HCT116 (cell line): ENCODE results near the gene ATG2B. TPM values are rescaled to one million over a fixed set of nuclear protein-coding genes. Genes with fewer than 3 reads are reported as not detected.

Experiments
- ATAC-seq: fragments of 200-7000 bp; cut with Tn5 transposase; 2 replicates; pipeline ENCODE4 v1.9.1; 2020; ENCODE audit warnings: mild to moderate bottlenecking, moderate library complexity
- BruUV-seq: library from RNA; stranded (reverse); fragments of 400-500 nt; replicated peaks from 2 replicates; lab custom pipeline; 2021; lab: Mats Ljungman, UMichigan
- CTCF ChIA-PET: fragments of 300-600 bp; sonication (Branson Sonifier 250); formaldehyde crosslinking; loops from one replicate; lab custom pipeline; 2021; ENCODE audit warnings: antibody characterized with exemption; lab: Charles Lee
- POLR2A ChIA-PET: fragments of 300-600, 350-600 bp; sonication (Branson Sonifier 250); formaldehyde crosslinking; loops from one replicate; lab custom pipeline; 2021; ENCODE audit warnings: antibody characterized with exemption; lab: Charles Lee
- RAD21 ChIA-PET, 2 experiments: fragments of 300-600 bp; sonication (Branson Sonifier 250); formaldehyde crosslinking; loops; one replicate each; lab custom pipeline; 2023; ENCODE audit warnings: low total read pairs in 2 of 2; ENCODE audit not compliant: uncharacterized antibody in 2 of 2, unreplicated experiment in 2 of 2, low non-redundant PET in 1 of 2; lab: Charles Lee
- DNase-seq: peaks from one replicate; pipeline ENCODE4 v3.0.0-alpha.2; 2010; ENCODE audit warnings: low read depth, low spot score
- H2AFZ ChIP-seq: fragments of 200-600 bp; shearing (Covaris generic), sonication (generic); 2 replicates; pipeline ENCODE4 v1.6.1; 2017; ENCODE audit warnings: low read depth, mixed run types, mixed read lengths, antibody characterized with exemption, low read length; ENCODE audit not compliant: poor library complexity, severe bottlenecking
- H3K27ac ChIP-seq: 2 replicates; pipeline ENCODE4 v1.5.1; 2012; ENCODE audit warnings: low read depth, low read length
- H3K27me3 ChIP-seq: fragments of 200-600 bp; sonication (generic); 2 replicates; pipeline ENCODE4 v1.6.1; 2016; ENCODE audit warnings: mixed run types, low read length, mixed read lengths; ENCODE audit not compliant: insufficient read depth
- H3K36me3 ChIP-seq, 2 experiments: fragments of 200-500 bp in 1 of 2; fragments of 200-600 bp in 1 of 2; sonication (Bioruptor generic) in 1 of 2; sonication (generic) in 1 of 2; 2 replicates each; pipeline versions ENCODE4 v1.5.1 to v1.6.1; 2014 to 2016; ENCODE audit warnings: low read length in 2 of 2, inconsistent platforms in 1 of 2, mixed read lengths in 1 of 2, mixed run types in 1 of 2; ENCODE audit not compliant: insufficient read depth in 2 of 2, control insufficient read depth in 1 of 2
- H3K4me1 ChIP-seq, 2 experiments: fragments of 200-600 bp in 1 of 2; sonication (generic) in 1 of 2; 2 replicates each; pipeline versions ENCODE4 v1.5.1 to v1.6.1; 2012 to 2017; ENCODE audit warnings: low read length in 2 of 2, inconsistent platforms in 1 of 2, mild to moderate bottlenecking in 1 of 2, mixed read lengths in 1 of 2, mixed run types in 1 of 2, moderate library complexity in 1 of 2; ENCODE audit not compliant: insufficient read depth in 2 of 2, control insufficient read depth in 1 of 2
- H3K4me2 ChIP-seq: fragments of 200-600 bp; sonication (generic); 2 replicates; pipeline ENCODE4 v1.6.1; 2017; ENCODE audit warnings: mixed run types, low read length, mixed read lengths
- H3K4me3 ChIP-seq, 2 experiments: fragments of 200-600 bp in 1 of 2; sonication (generic) in 1 of 2; replicated peaks in 1 of 2; 2 replicates each; pipeline ENCODE4 v1.5.1; 2011 to 2016; ENCODE audit warnings: low read length in 2 of 2, control low read depth in 1 of 2, low read depth in 1 of 2, mild to moderate bottlenecking in 1 of 2, mixed read lengths in 1 of 2, mixed run types in 1 of 2
- H3K79me2 ChIP-seq: fragments of 200-600 bp; sonication (generic); 2 replicates; pipeline ENCODE4 v1.6.1; 2017; ENCODE audit warnings: mild to moderate bottlenecking, mixed run types, low read length, moderate library complexity, mixed read lengths; ENCODE audit not compliant: insufficient read depth
- H3K9ac ChIP-seq: fragments of 200-600 bp; sonication (generic); 2 replicates; pipeline ENCODE4 v1.6.1; 2016; ENCODE audit warnings: low read length, mixed read lengths
- H3K9me2 ChIP-seq: fragments of 200-600 bp; sonication (generic), shearing (Covaris generic); 2 replicates; pipeline ENCODE4 v1.6.1; 2017; ENCODE audit warnings: mixed run types, mild to moderate bottlenecking, moderate library complexity; ENCODE audit not compliant: insufficient read depth
- H3K9me3 ChIP-seq, 2 experiments: fragments of 200-500 bp in 1 of 2; fragments of 200-600 bp in 1 of 2; sonication (Bioruptor generic) in 1 of 2; sonication (generic) in 1 of 2; 2 replicates each; pipeline ENCODE4 v1.6.1; 2014 to 2017; ENCODE audit warnings: low read length in 2 of 2, mixed read lengths in 2 of 2, inconsistent platforms in 1 of 2, low read depth in 1 of 2, mild to moderate bottlenecking in 1 of 2, mixed run types in 1 of 2, moderate library complexity in 1 of 2; ENCODE audit not compliant: control insufficient read depth in 1 of 2, insufficient read depth in 1 of 2
- H4K20me1 ChIP-seq: fragments of 200-600 bp; sonication (generic), shearing (Covaris generic); 2 replicates; pipeline ENCODE4 v1.6.1; 2017; ENCODE audit warnings: mixed run types, mild to moderate bottlenecking, moderate library complexity; ENCODE audit not compliant: insufficient read depth
- ATF3 ChIP-seq: IDR thresholded peaks from 2 replicates; pipeline ENCODE4 v1.6.1; 2012
- CBX3 ChIP-seq: IDR thresholded peaks from 2 replicates; pipeline ENCODE4 v1.6.1; 2012; ENCODE audit warnings: low read depth
- CEBPB ChIP-seq: IDR thresholded peaks from 2 replicates; pipeline ENCODE4 v1.6.1; 2012; ENCODE audit warnings: low read depth
- CTCF ChIP-seq, 3 experiments: fragments of 200-600 bp in 1 of 3; sonication (generic) in 1 of 3; IDR thresholded peaks in 2 of 3; conservative IDR thresholded peaks in 1 of 3; 2 replicates each; pipeline ENCODE4 v1.5.1; 2012 to 2017; ENCODE audit warnings: low read depth in 2 of 3, low read length in 2 of 3, antibody characterized with exemption in 1 of 3, borderline replicate concordance in 1 of 3, control low read depth in 1 of 3, mild to moderate bottlenecking in 1 of 3, mixed read lengths in 1 of 3, mixed run types in 1 of 3, moderate library complexity in 1 of 3; ENCODE audit not compliant: insufficient read depth in 1 of 3
- ELF1 ChIP-seq: IDR thresholded peaks from 2 replicates; pipeline ENCODE4 v1.6.1; 2012; ENCODE audit warnings: low read depth, borderline replicate concordance
- FOSL1 ChIP-seq: IDR thresholded peaks from 2 replicates; pipeline ENCODE4 v1.6.1; 2012; ENCODE audit warnings: low read depth
- JUND ChIP-seq: IDR thresholded peaks from 2 replicates; pipeline ENCODE4 v1.6.1; 2012
- MAX ChIP-seq: IDR thresholded peaks from 2 replicates; pipeline ENCODE4 v1.6.1; 2012
- POLR2A ChIP-seq: IDR thresholded peaks from 2 replicates; pipeline ENCODE4 v1.7.0; 2011; ENCODE audit warnings: borderline replicate concordance; ENCODE audit not compliant: insufficient read depth, insufficient read length; ENCODE audit errors: extremely low read depth
- POLR2AphosphoS5 ChIP-seq: IDR thresholded peaks from 2 replicates; pipeline ENCODE4 v1.6.1; 2011; ENCODE audit warnings: mild to moderate bottlenecking, low read depth, low read length, moderate library complexity
- RAD21 ChIP-seq: IDR thresholded peaks from 2 replicates; pipeline ENCODE4 v1.6.1; 2012; ENCODE audit warnings: low read depth, mild to moderate bottlenecking
- REST ChIP-seq: IDR thresholded peaks from 2 replicates; pipeline ENCODE4 v1.6.1; 2012; ENCODE audit warnings: low read depth
- SIN3A ChIP-seq: IDR thresholded peaks from 2 replicates; pipeline ENCODE4 v1.6.1; 2012; ENCODE audit warnings: low read depth
- SRF ChIP-seq: IDR thresholded peaks from 2 replicates; pipeline ENCODE4 v1.6.1; 2012; ENCODE audit warnings: low read depth
- TCF7L2 ChIP-seq: IDR thresholded peaks from 2 replicates; pipeline ENCODE4 v1.7.0; 2011; ENCODE audit warnings: borderline replicate concordance, inconsistent platforms; ENCODE audit not compliant: insufficient read depth, insufficient read length; ENCODE audit errors: extremely low read depth
- YY1 ChIP-seq: IDR thresholded peaks from 2 replicates; pipeline ENCODE4 v1.6.1; 2011; ENCODE audit warnings: low read length, low read depth, moderate library complexity, mild to moderate bottlenecking; ENCODE audit not compliant: insufficient replicate concordance; ENCODE audit errors: extremely low read depth
- ZBTB33 ChIP-seq: IDR thresholded peaks from 2 replicates; pipeline ENCODE4 v1.6.1; 2011; ENCODE audit warnings: mild to moderate bottlenecking, low read length, moderate library complexity; ENCODE audit not compliant: insufficient replicate concordance; ENCODE audit errors: extremely low read depth
- ZFX ChIP-seq: fragments of 450-650 bp; IDR thresholded peaks from 2 replicates; pipeline ENCODE4 v1.6.1; 2017
- ZNF274 ChIP-seq: fragments of 200-500 bp; sonication (Bioruptor generic); IDR thresholded peaks from 2 replicates; pipeline ENCODE4 v1.6.1; 2014; ENCODE audit warnings: mild to moderate bottlenecking, low read depth, low read length, inconsistent platforms
- intact Hi-C: fragments of 100-400 bp; cut with micrococcal nuclease; formaldehyde crosslinking; loops from 2 replicates; pipeline ENCODE4 v1.10.0; 2022
- total RNA-seq: library from RNA; stranded (reverse); gene quantifications from one replicate; pipeline ENCODE4 v1.2.1, GENCODE V29; 2021; ENCODE audit not compliant: unreplicated experiment

The ATG2B gene
- total RNA-seq, 1 experiment from 2014 or later = 6.4 TPM

- Histone ChIP-seq H3K9me3 (no peaks in the 10 kb centered on the region), H3K4me3 (no peak overlapping the region), H3K9me2 (no peaks in the 10 kb centered on the region), H4K20me1 (no peaks in the 10 kb centered on the region), H3K4me2 (no peak overlapping the region), H3K36me3 (no peaks in the 10 kb centered on the region), H3K27ac (no peak overlapping the region), H3K9ac (no peak overlapping the region), H3K27me3 (no peaks in the 10 kb centered on the region), H3K79me2 (no peaks in the 10 kb centered on the region), H3K4me1 (no peaks in the 10 kb centered on the region), H2AFZ (no peak overlapping the region)
- no peak for DNase-seq
- intact Hi-C loops = no loop called here
- ATAC-seq = no peak
- no TSS peak for BruUV-seq
- ChIA-PET CTCF (no interaction called here), POLR2A (no interaction called here), RAD21 (no interaction called here)
- TF ChIP-seq SIN3A (no peak), JUND (no peak), TCF7L2 (no peak), CTCF (IDR thresholded peaks at IDR 0.05 in 2 of 3, conservative IDR thresholded peaks at IDR 0.05 in 1 of 3; ENCODE audit: borderline replicate concordance in 1 of 3, insufficient read depth in 1 of 3, low read depth in 2 of 3, low read length in 2 of 3) (no peak), ELF1 (no peak), MAX (no peak), FOSL1 (no peak), ZBTB33 (no peak), ZFX (no peak), REST (no peak), POLR2AphosphoS5 (no peak), CEBPB (no peak), YY1 (no peak), RAD21 (no peak), CBX3 (no peak), ZNF274 (no peak), POLR2A (no peak), ATF3 (no peak), SRF (no peak)
These were observed 24.6 kb downstream of the ATG2B start for GRCh38 chr14:96338551-96338950.
